Activated CD8-positive, alpha-beta T cell treated with anti-CD3 and anti-CD28 coated beads, Interleukin-2, amount 10 ng/mL, durations not matched to agents 7 days and 5 days (primary cell): ENCODE results near the gene AGBL4. TPM values are rescaled to one million over a fixed set of nuclear protein-coding genes. Genes with fewer than 3 reads are reported as not detected.
"Not testable (repeated sequence)": the region's sequence is repeated elsewhere in the genome, so short reads cannot be mapped to it uniquely, and the experiment has no call there.

Experiments
- ATAC-seq: fragments of 150-1000 bp; cut with Tn5 transposase; one replicate; pipeline ENCODE4 v1.10.0; 2021; ENCODE audit warnings: moderate library complexity
- CTCF ChIA-PET: fragments of 350-600 bp; sonication (Branson Sonifier 250); formaldehyde crosslinking; loops from one replicate; lab custom pipeline; 2021; ENCODE audit warnings: antibody characterized with exemption; lab: Charles Lee
- POLR2A ChIA-PET: fragments of 350-600 bp; sonication (Branson Sonifier 250); formaldehyde crosslinking; loops from one replicate; lab custom pipeline; 2021; ENCODE audit warnings: antibody characterized with exemption; lab: Charles Lee
- DNase-seq: peaks from one replicate; pipeline ENCODE4 v3.0.0-alpha.2; 2020
- H3K27ac Mint-ChIP-seq: one replicate; pipeline ENCODE4 v1.8.0; 2021; ENCODE audit warnings: mild to moderate bottlenecking, mixed read lengths
- H3K27me3 Mint-ChIP-seq: one replicate; pipeline ENCODE4 v1.8.0; 2021; ENCODE audit warnings: low read depth, mixed read lengths
- H3K36me3 Mint-ChIP-seq: one replicate; pipeline ENCODE4 v1.8.0; 2021; ENCODE audit warnings: low read depth, mixed read lengths
- H3K4me1 Mint-ChIP-seq: one replicate; pipeline ENCODE4 v1.8.0; 2021; ENCODE audit warnings: low read depth, mixed read lengths
- H3K4me3 Mint-ChIP-seq: one replicate; pipeline ENCODE4 v1.8.0; 2021; ENCODE audit warnings: mild to moderate bottlenecking, mixed read lengths
- H3K9me3 Mint-ChIP-seq: one replicate; pipeline ENCODE4 v1.8.0; 2022; ENCODE audit warnings: mixed read lengths; ENCODE audit not compliant: insufficient read depth
- total RNA-seq, 2 experiments: library from RNA; stranded (reverse); gene quantifications; one replicate each; pipeline ENCODE4 v1.2.3, GENCODE V29; 2021

Gene AGBL4
- total RNA-seq, 2 experiments from 2014 or later, result not detected

DNA sequence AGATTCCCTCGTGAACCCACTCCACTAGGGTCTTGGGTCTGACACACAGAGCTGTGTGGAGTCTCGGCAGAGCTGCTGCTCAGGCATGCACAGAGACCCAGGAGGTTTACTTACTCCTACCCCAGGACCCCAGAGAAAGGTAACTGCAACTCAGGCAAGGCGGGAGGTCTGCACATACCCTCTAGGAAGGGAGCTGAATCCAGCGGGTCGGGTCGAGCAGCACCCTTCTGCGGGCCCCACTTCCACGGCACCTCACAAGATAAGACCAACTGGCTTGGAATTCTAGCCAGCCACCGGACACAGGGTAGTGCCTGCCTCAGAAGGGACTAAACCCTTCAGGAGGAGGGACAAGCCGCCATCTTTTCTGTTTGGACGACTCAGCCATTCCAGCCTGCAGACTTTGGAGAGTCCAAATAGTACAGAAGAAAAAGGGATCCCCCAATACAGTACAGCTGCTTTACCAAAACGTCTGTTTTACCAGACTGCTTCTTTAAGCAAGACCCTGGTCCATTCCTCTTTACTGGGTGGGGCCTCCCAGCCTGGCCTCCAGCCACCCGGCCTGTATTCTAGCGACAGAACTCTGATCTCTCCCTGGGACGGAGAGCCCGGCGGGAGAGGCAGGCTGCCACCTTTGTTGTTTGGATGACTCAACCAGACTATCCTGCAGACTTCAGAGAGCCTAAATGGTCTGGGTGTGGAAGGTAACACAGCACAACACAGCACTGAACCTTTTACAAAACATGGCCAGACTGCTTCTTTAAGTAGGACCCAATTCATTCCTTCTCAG lies 692.5 kb downstream of the AGBL4 start:
- no peaks in the 10 kb centered on the region for H3K4me1 Mint-ChIP-seq
- H3K27me3 Mint-ChIP-seq, result no peaks in the 10 kb centered on the region
- ChIA-PET POLR2A (no interaction called here), CTCF (no interaction called here)
- H3K4me3 Mint-ChIP-seq, result no peak overlapping the region
- no peak overlapping the region for H3K27ac Mint-ChIP-seq
- H3K9me3 Mint-ChIP-seq, result no peaks in the 10 kb centered on the region
- ATAC-seq (no peak), DNase-seq (no peak)
- H3K36me3 Mint-ChIP-seq, result no peaks in the 10 kb centered on the region

DNA sequence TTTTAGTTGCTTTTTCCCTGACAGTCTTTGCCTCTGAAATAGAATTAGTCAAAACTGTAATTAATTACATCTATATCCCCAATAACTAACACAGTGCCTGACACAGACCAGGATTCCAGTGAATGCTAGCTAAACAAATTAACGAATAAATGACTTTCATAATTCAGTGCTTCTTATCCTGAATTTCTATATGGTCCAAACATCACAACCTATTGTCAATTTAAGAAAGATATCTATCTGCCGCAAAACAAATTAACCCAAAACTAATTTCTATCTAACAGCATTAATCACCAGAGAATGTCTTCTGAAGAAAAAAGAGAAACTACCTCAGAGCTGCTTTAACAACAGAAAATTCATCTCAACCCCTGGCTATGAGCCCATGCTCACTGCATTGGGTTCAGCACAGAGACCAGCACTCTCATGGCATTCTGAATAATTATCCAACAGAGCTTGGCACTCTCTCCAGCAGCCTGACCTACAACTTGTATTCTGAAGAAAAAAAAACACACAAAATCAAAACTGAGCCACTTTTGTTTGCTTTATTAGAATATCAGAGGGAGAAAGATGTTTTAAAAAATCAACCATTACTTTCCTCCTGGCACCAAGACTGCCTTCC lies 699.7 kb downstream of the AGBL4 start:
- DNase-seq (no peak), ATAC-seq (no peak)
- no peaks in the 10 kb centered on the region for H3K9me3 Mint-ChIP-seq
- POLR2A ChIA-PET, result no interaction called here
- no peaks in the 10 kb centered on the region for H3K27me3 Mint-ChIP-seq
- H3K36me3 Mint-ChIP-seq, result no peaks in the 10 kb centered on the region
- H3K4me3 Mint-ChIP-seq, result no peak overlapping the region
- H3K27ac Mint-ChIP-seq, result no peak overlapping the region
- H3K4me1 Mint-ChIP-seq, result no peaks in the 10 kb centered on the region
- CTCF ChIA-PET, result no interaction called here

DNA sequence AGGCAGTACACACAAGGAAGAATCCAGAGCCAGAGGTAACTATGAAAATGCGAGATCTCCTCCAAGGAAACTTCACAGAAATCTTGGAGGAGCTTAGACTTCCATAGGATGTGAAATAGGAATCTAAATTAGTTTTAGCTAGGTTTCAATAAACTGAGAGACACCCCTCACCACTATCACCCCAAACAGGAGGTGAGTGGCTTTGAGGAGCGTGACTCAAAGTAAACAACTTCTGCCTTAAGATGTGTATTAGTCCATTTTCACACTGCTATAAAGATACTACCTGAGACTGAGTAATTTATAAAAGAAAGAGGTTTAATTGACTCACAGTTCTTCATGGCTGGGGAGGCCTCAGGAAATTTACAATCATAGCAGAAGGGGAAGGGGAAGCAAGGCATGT lies 703.3 kb downstream of the AGBL4 start:
- H3K27me3 Mint-ChIP-seq, result not testable (repeated sequence)

DNA sequence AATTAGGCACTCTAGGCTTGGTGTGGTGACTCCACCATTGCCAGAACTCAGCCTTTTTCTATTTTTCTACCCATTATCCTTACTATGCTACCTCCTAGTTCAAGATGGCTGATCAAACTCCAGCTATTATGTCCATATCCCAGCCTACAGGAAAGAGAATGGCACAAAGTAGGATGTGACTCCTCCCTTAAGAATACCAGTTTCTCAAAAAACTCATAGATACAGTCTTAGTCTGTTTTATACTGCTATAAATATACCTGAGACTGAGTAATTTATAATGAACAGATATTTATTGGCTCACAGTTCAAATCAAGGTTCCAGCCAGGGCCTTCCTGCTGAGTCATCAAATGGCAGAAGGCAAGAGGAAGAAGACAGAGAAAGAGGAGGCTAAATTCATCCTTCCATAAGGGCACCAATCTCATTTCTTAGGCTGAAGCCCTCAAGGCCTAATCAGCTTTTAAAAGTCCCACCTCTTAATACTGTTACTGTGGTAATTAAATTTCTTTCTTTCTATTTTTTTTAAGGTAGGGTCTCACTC lies 704.3 kb downstream of the AGBL4 start:
- DNase-seq, result no peak
- Mint-ChIP-seq H3K36me3 (no peaks in the 10 kb centered on the region), H3K4me1 (no peaks in the 10 kb centered on the region), H3K27ac (no peak overlapping the region), H3K27me3 (no peaks in the 10 kb centered on the region), H3K4me3 (no peak overlapping the region), H3K9me3 (no peaks in the 10 kb centered on the region)
- ChIA-PET CTCF (no interaction called here), POLR2A (no interaction called here)
- no peak for ATAC-seq

More for the DNA sequence above, 703.3 kb downstream of the AGBL4 start:
- H3K9me3 Mint-ChIP-seq, DNase-seq, ATAC-seq, H3K27ac Mint-ChIP-seq, H3K36me3 Mint-ChIP-seq, H3K4me1 Mint-ChIP-seq, CTCF ChIA-PET, H3K4me3 Mint-ChIP-seq, POLR2A ChIA-PET: not testable (repeated sequence)

DNA sequence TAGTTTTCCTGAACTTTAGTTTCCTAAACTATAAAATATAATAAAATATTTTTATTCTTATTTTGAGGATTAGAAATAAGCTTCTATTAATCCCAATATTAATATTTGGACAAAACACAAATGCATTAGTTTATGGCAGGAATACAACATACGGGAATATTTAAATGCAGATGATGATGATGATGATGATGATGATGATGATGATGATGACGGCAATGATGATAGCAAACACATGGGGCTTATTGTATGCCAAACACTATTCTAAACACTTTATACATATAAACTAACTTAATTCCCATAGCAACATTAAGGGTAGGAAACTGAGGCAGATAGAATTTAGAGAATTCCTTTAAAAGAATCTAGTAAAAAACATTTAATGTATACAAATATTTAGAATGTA lies 705.5 kb downstream of the AGBL4 start:
- Mint-ChIP-seq H3K27ac (no peak overlapping the region), H3K4me3 (no peak overlapping the region), H3K27me3 (no peaks in the 10 kb centered on the region), H3K36me3 (no peaks in the 10 kb centered on the region), H3K9me3 (no peaks in the 10 kb centered on the region), H3K4me1 (no peaks in the 10 kb centered on the region)
- no peak for DNase-seq
- POLR2A ChIA-PET, result no interaction called here
- CTCF ChIA-PET, result no interaction called here
- no peak for ATAC-seq

DNA sequence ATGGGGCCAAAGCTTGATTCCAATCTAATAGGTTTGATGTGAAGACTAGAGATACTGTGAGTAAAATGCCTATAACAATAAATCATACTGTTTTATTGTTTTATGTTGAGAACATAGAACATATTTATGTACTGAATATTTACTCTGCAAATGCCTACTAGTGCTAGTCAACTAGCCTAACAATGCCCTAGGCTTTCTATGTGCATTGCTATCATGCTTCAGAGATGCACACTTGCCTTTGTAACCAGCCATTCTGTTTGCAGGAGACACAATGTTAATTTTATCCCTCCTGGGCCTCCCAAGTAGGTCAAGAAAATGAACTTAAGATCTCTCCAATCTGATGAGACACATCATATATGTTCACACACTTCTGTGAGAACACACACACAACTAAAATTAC lies 716.3 kb downstream of the AGBL4 start:
- POLR2A ChIA-PET, result no interaction called here
- ATAC-seq (no peak), DNase-seq (no peak)
- Mint-ChIP-seq H3K4me1 (no peaks in the 10 kb centered on the region), H3K4me3 (no peak overlapping the region), H3K9me3 (no peaks in the 10 kb centered on the region), H3K27ac (no peak overlapping the region), H3K27me3 (no peaks in the 10 kb centered on the region), H3K36me3 (no peaks in the 10 kb centered on the region)
- CTCF ChIA-PET, result no interaction called here

DNA sequence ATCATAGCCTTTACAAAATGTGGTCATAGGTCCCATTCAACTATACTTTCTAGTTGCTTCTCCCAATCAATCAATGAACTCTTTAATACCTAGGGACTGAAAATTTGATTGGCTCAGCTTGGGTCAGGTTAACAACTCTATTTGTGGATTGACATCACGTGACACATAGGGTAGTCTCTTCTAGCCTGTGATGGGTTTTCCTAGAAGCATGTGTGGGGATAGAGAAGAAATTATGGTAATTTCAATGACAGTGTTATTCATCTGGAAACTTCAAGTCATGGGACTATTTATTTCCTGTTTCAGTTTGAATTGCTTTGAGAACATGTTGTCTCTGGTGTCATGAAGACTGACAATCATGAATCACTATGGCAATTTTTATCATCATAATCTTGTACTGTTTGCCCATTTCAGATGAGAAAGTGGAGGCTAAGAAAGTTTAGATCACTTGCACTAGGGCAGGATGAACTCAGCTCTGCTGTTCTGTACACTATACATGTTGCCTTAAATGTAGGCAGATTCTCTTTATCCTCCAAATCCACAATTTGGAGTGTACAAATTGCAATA lies 717.2 kb downstream of the AGBL4 start:
- H3K27ac Mint-ChIP-seq, result no peak overlapping the region
- no peak for ATAC-seq

DNA sequence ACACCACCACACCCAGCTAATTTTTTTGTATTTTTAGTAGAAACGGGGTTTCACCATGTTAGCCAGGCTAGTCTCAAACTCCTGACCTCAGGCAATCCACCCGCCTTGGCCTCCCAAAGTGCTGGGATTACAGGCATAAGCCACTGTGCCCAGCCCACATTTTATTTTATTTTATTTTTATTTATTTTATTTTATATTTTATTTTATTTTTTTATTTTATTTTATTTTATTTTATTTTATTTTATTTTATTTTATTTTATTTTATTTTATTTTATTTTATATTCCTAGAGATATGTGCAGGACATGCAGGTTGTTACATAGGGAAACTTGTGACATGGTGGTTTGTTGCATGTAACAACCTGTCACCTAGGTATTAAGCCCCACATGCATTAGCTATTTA lies 721.4 kb downstream of the AGBL4 start:
- H3K4me3 Mint-ChIP-seq, H3K36me3 Mint-ChIP-seq, ATAC-seq, DNase-seq, H3K4me1 Mint-ChIP-seq, H3K27ac Mint-ChIP-seq, H3K9me3 Mint-ChIP-seq, H3K27me3 Mint-ChIP-seq, POLR2A ChIA-PET, CTCF ChIA-PET: not testable (repeated sequence)

More for the DNA sequence above, 717.2 kb downstream of the AGBL4 start:
- no peaks in the 10 kb centered on the region for H3K4me1 Mint-ChIP-seq
- H3K27me3 Mint-ChIP-seq, result no peaks in the 10 kb centered on the region
- no peaks in the 10 kb centered on the region for H3K9me3 Mint-ChIP-seq
- H3K4me3 Mint-ChIP-seq, result no peak overlapping the region
- DNase-seq, result no peak
- POLR2A ChIA-PET, result no interaction called here
- CTCF ChIA-PET, result no interaction called here
- H3K36me3 Mint-ChIP-seq, result no peaks in the 10 kb centered on the region

DNA sequence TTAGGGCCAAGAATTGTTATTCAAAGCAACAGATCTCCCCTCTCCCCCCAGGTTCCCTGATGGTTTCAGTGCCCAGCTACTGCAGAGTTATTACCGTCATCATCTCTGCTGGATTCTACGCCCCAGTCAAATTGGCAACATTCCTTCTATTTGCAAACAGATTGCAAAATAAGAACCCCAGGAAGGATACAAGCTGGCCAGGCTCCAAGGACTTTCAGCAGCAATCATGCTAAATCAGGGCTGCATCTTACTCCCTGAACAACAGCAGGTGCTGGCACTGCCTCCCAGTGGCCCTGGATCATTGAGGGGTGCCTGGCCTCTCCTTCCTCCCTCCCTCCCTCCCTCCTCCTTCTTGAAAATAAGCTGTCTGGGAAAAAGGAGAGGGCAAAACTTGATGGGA lies 725.5 kb downstream of the AGBL4 start:
- DNase-seq, result no peak
- Mint-ChIP-seq H3K27ac (no peak overlapping the region), H3K27me3 (no peaks in the 10 kb centered on the region), H3K36me3 (no peaks in the 10 kb centered on the region), H3K4me1 (no peaks in the 10 kb centered on the region), H3K4me3 (no peak overlapping the region), H3K9me3 (no peaks in the 10 kb centered on the region)
- ATAC-seq, result no peak
- CTCF ChIA-PET, result no interaction called here
- POLR2A ChIA-PET, result no interaction called here

DNA sequence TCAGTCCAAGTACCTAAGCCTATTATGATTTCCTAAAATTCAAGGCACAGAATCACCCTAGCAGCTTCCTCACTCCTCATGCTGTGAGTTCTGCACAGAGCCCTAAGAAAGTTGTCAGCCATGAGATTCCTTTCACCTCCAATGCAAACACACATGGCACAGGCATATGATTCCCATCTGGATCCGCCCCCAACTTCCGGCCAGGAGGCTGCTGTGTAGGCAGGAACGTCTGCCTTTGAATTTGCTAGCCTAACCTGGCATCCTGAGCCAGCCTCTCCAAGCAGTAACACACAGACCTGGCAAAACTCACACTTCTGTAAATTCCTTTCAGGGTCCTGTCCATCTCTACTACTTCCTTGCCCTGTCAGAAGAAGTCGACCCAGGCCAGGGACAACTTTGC lies 726.0 kb downstream of the AGBL4 start:
- POLR2A ChIA-PET, result no interaction called here
- Mint-ChIP-seq H3K27ac (no peak overlapping the region), H3K36me3 (no peaks in the 10 kb centered on the region), H3K4me1 (no peaks in the 10 kb centered on the region), H3K9me3 (no peaks in the 10 kb centered on the region), H3K27me3 (no peaks in the 10 kb centered on the region), H3K4me3 (no peak overlapping the region)
- ATAC-seq (no peak), DNase-seq (no peak)
- CTCF ChIA-PET, result no interaction called here

DNA sequence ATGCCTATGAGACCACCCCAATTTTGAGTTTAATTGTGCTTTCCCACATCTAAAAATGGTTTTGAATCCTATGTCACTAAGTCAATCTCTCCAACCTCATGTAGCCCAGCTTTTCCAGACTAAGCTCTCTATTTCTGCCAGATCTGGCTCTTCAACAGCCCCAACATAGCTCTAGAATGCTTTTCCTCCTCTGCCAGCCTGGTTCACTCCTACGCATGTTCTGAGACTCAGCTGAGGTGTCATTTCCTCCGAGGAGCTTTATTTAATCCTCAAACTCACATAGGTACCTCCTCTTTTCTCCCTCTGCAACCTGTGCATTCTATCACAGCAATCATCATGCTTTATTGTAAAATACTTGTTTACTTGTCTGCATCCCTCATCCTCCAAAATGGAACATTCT lies 729.2 kb downstream of the AGBL4 start:
- no peaks in the 10 kb centered on the region for H3K36me3 Mint-ChIP-seq
- H3K27ac Mint-ChIP-seq, result no peak overlapping the region
- DNase-seq, result no peak
- no peak for ATAC-seq
- no peak overlapping the region for H3K4me3 Mint-ChIP-seq
- CTCF ChIA-PET, result no interaction called here
- H3K4me1 Mint-ChIP-seq, result no peaks in the 10 kb centered on the region
- no peaks in the 10 kb centered on the region for H3K27me3 Mint-ChIP-seq
- POLR2A ChIA-PET, result no interaction called here
- H3K9me3 Mint-ChIP-seq, result peaks cover 2% of the 10 kb centered on the region

DNA sequence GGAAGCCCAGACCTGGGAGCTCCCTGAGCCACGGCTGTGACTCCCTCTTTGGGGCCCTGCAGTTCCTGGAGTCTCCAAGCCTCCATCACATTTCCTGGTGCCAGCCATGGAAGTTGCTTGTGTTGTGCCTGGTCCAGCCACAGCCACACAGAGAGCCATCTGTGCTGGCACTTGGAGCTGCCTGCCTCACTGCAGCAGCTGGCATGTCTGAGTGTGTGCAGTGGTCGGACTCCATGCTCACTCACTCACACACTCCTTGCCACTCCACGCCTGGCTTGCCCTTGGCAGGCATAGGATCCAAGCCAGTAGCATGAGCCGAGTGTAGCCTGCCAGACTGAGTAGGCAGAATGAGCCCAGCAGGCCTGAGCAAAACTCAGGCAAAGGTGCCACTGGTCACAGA lies 730.7 kb downstream of the AGBL4 start:
- H3K4me3 Mint-ChIP-seq, result no peak overlapping the region
- H3K27me3 Mint-ChIP-seq, result no peaks in the 10 kb centered on the region
- no peak for ATAC-seq
- no peaks in the 10 kb centered on the region for H3K36me3 Mint-ChIP-seq
- H3K4me1 Mint-ChIP-seq, result no peaks in the 10 kb centered on the region
- peaks cover 3% of the 10 kb centered on the region for H3K9me3 Mint-ChIP-seq
- ChIA-PET POLR2A (no interaction called here), CTCF (no interaction called here)
- H3K27ac Mint-ChIP-seq, result no peak overlapping the region
- DNase-seq, result no peak
